HCT116 (cell line): ENCODE data around the gene MYO10. TPM values are rescaled to one million over a fixed set of nuclear protein-coding genes. Genes with fewer than 3 reads are reported as not detected.

Source experiments
- ATAC-seq: fragments of 200-7000 bp; cut with Tn5 transposase; 2 replicates; pipeline ENCODE4 v1.9.1; 2020; ENCODE audit warnings: mild to moderate bottlenecking, moderate library complexity
- BruUV-seq: library from RNA; stranded (reverse); fragments of 400-500 nt; replicated peaks from 2 replicates; lab custom pipeline; 2021; lab: Mats Ljungman, UMichigan
- CTCF ChIA-PET: fragments of 300-600 bp; sonication (Branson Sonifier 250); formaldehyde crosslinking; loops from one replicate; lab custom pipeline; 2021; ENCODE audit warnings: antibody characterized with exemption; lab: Charles Lee
- POLR2A ChIA-PET: fragments of 300-600, 350-600 bp; sonication (Branson Sonifier 250); formaldehyde crosslinking; loops from one replicate; lab custom pipeline; 2021; ENCODE audit warnings: antibody characterized with exemption; lab: Charles Lee
- RAD21 ChIA-PET, 2 experiments: fragments of 300-600 bp; sonication (Branson Sonifier 250); formaldehyde crosslinking; loops; one replicate each; lab custom pipeline; 2023; ENCODE audit warnings: low total read pairs in 2 of 2; ENCODE audit not compliant: uncharacterized antibody in 2 of 2, unreplicated experiment in 2 of 2, low non-redundant PET in 1 of 2; lab: Charles Lee
- DNase-seq: peaks from one replicate; pipeline ENCODE4 v3.0.0-alpha.2; 2010; ENCODE audit warnings: low read depth, low spot score
- H2AFZ ChIP-seq: fragments of 200-600 bp; shearing (Covaris generic), sonication (generic); 2 replicates; pipeline ENCODE4 v1.6.1; 2017; ENCODE audit warnings: low read depth, mixed run types, mixed read lengths, antibody characterized with exemption, low read length; ENCODE audit not compliant: poor library complexity, severe bottlenecking
- H3K27ac ChIP-seq: 2 replicates; pipeline ENCODE4 v1.5.1; 2012; ENCODE audit warnings: low read depth, low read length
- H3K27me3 ChIP-seq: fragments of 200-600 bp; sonication (generic); 2 replicates; pipeline ENCODE4 v1.6.1; 2016; ENCODE audit warnings: mixed run types, low read length, mixed read lengths; ENCODE audit not compliant: insufficient read depth
- H3K36me3 ChIP-seq, 2 experiments: fragments of 200-500 bp in 1 of 2; fragments of 200-600 bp in 1 of 2; sonication (Bioruptor generic) in 1 of 2; sonication (generic) in 1 of 2; 2 replicates each; pipeline versions ENCODE4 v1.5.1 to v1.6.1; 2014 to 2016; ENCODE audit warnings: low read length in 2 of 2, inconsistent platforms in 1 of 2, mixed read lengths in 1 of 2, mixed run types in 1 of 2; ENCODE audit not compliant: insufficient read depth in 2 of 2, control insufficient read depth in 1 of 2
- H3K4me1 ChIP-seq, 2 experiments: fragments of 200-600 bp in 1 of 2; sonication (generic) in 1 of 2; 2 replicates each; pipeline versions ENCODE4 v1.5.1 to v1.6.1; 2012 to 2017; ENCODE audit warnings: low read length in 2 of 2, inconsistent platforms in 1 of 2, mild to moderate bottlenecking in 1 of 2, mixed read lengths in 1 of 2, mixed run types in 1 of 2, moderate library complexity in 1 of 2; ENCODE audit not compliant: insufficient read depth in 2 of 2, control insufficient read depth in 1 of 2
- H3K4me2 ChIP-seq: fragments of 200-600 bp; sonication (generic); 2 replicates; pipeline ENCODE4 v1.6.1; 2017; ENCODE audit warnings: mixed run types, low read length, mixed read lengths
- H3K4me3 ChIP-seq, 2 experiments: fragments of 200-600 bp in 1 of 2; sonication (generic) in 1 of 2; replicated peaks in 1 of 2; 2 replicates each; pipeline ENCODE4 v1.5.1; 2011 to 2016; ENCODE audit warnings: low read length in 2 of 2, control low read depth in 1 of 2, low read depth in 1 of 2, mild to moderate bottlenecking in 1 of 2, mixed read lengths in 1 of 2, mixed run types in 1 of 2
- H3K79me2 ChIP-seq: fragments of 200-600 bp; sonication (generic); 2 replicates; pipeline ENCODE4 v1.6.1; 2017; ENCODE audit warnings: mild to moderate bottlenecking, mixed run types, low read length, moderate library complexity, mixed read lengths; ENCODE audit not compliant: insufficient read depth
- H3K9ac ChIP-seq: fragments of 200-600 bp; sonication (generic); 2 replicates; pipeline ENCODE4 v1.6.1; 2016; ENCODE audit warnings: low read length, mixed read lengths
- H3K9me2 ChIP-seq: fragments of 200-600 bp; sonication (generic), shearing (Covaris generic); 2 replicates; pipeline ENCODE4 v1.6.1; 2017; ENCODE audit warnings: mixed run types, mild to moderate bottlenecking, moderate library complexity; ENCODE audit not compliant: insufficient read depth
- H3K9me3 ChIP-seq, 2 experiments: fragments of 200-500 bp in 1 of 2; fragments of 200-600 bp in 1 of 2; sonication (Bioruptor generic) in 1 of 2; sonication (generic) in 1 of 2; 2 replicates each; pipeline ENCODE4 v1.6.1; 2014 to 2017; ENCODE audit warnings: low read length in 2 of 2, mixed read lengths in 2 of 2, inconsistent platforms in 1 of 2, low read depth in 1 of 2, mild to moderate bottlenecking in 1 of 2, mixed run types in 1 of 2, moderate library complexity in 1 of 2; ENCODE audit not compliant: control insufficient read depth in 1 of 2, insufficient read depth in 1 of 2
- H4K20me1 ChIP-seq: fragments of 200-600 bp; sonication (generic), shearing (Covaris generic); 2 replicates; pipeline ENCODE4 v1.6.1; 2017; ENCODE audit warnings: mixed run types, mild to moderate bottlenecking, moderate library complexity; ENCODE audit not compliant: insufficient read depth
- CBX3 ChIP-seq: IDR thresholded peaks from 2 replicates; pipeline ENCODE4 v1.6.1; 2012; ENCODE audit warnings: low read depth
- CEBPB ChIP-seq: IDR thresholded peaks from 2 replicates; pipeline ENCODE4 v1.6.1; 2012; ENCODE audit warnings: low read depth
- ELF1 ChIP-seq: IDR thresholded peaks from 2 replicates; pipeline ENCODE4 v1.6.1; 2012; ENCODE audit warnings: low read depth, borderline replicate concordance
- EZH2 ChIP-seq: fragments of 200-600 bp; sonication (generic); IDR thresholded peaks from 2 replicates; pipeline ENCODE4 v1.6.1; 2017; ENCODE audit warnings: antibody characterized with exemption, mixed run types
- FOSL1 ChIP-seq: IDR thresholded peaks from 2 replicates; pipeline ENCODE4 v1.6.1; 2012; ENCODE audit warnings: low read depth
- MAX ChIP-seq: IDR thresholded peaks from 2 replicates; pipeline ENCODE4 v1.6.1; 2012
- RAD21 ChIP-seq: IDR thresholded peaks from 2 replicates; pipeline ENCODE4 v1.6.1; 2012; ENCODE audit warnings: low read depth, mild to moderate bottlenecking
- REST ChIP-seq: IDR thresholded peaks from 2 replicates; pipeline ENCODE4 v1.6.1; 2012; ENCODE audit warnings: low read depth
- SIN3A ChIP-seq: IDR thresholded peaks from 2 replicates; pipeline ENCODE4 v1.6.1; 2012; ENCODE audit warnings: low read depth
- SRF ChIP-seq: IDR thresholded peaks from 2 replicates; pipeline ENCODE4 v1.6.1; 2012; ENCODE audit warnings: low read depth
- TCF7L2 ChIP-seq: IDR thresholded peaks from 2 replicates; pipeline ENCODE4 v1.7.0; 2011; ENCODE audit warnings: borderline replicate concordance, inconsistent platforms; ENCODE audit not compliant: insufficient read depth, insufficient read length; ENCODE audit errors: extremely low read depth
- ZBTB33 ChIP-seq: IDR thresholded peaks from 2 replicates; pipeline ENCODE4 v1.6.1; 2011; ENCODE audit warnings: mild to moderate bottlenecking, low read length, moderate library complexity; ENCODE audit not compliant: insufficient replicate concordance; ENCODE audit errors: extremely low read depth
- ZNF274 ChIP-seq: fragments of 200-500 bp; sonication (Bioruptor generic); IDR thresholded peaks from 2 replicates; pipeline ENCODE4 v1.6.1; 2014; ENCODE audit warnings: mild to moderate bottlenecking, low read depth, low read length, inconsistent platforms
- intact Hi-C: fragments of 100-400 bp; cut with micrococcal nuclease; formaldehyde crosslinking; loops from 2 replicates; pipeline ENCODE4 v1.10.0; 2022
- total RNA-seq: library from RNA; stranded (reverse); gene quantifications from one replicate; pipeline ENCODE4 v1.2.1, GENCODE V29; 2021; ENCODE audit not compliant: unreplicated experiment

The MYO10 gene
- total RNA-seq, 1 experiment from 2014 or later: 34.9 TPM

- BruUV-seq: no TSS peak
- Histone ChIP-seq H3K4me1 (peaks cover 0 to 6% of the 10 kb centered on the region in 2 experiments; a peak in 2 of 4 replicates), H3K4me2 (no peak overlapping the region), H4K20me1 (no peaks in the 10 kb centered on the region), H3K4me3 (no peak overlapping the region), H3K27me3 (no peaks in the 10 kb centered on the region), H3K9me2 (no peaks in the 10 kb centered on the region), H3K9me3 (no peaks in the 10 kb centered on the region), H3K79me2 (peaks cover 10% of the 10 kb centered on the region; the same call in 1 of the 2 replicates), H3K27ac (no peak overlapping the region), H2AFZ (no peak overlapping the region), H3K36me3 (no peaks in the 10 kb centered on the region), H3K9ac (no peak overlapping the region)
- CTCF ChIA-PET: no interaction called here
- ATAC-seq (no peak), DNase-seq (no peak)
- POLR2A ChIA-PET: no interaction called here
- intact Hi-C loops: no loop called here
- TF ChIP-seq RAD21 (no peak), CEBPB (no peak), ELF1 (no peak), TCF7L2 (no peak), ZNF274 (no peak), SIN3A (no peak), MAX (no peak), EZH2 (no peak), SRF (no peak)
- RAD21 ChIA-PET: no interaction called here
Measured at GRCh38 chr5:16853518-16853917, 82.6 kb downstream of the MYO10 start.

GRCh38 chr5:16852251-16853005 is 83.7 kb downstream of the MYO10 start:
- intact Hi-C loops: no loop called here
- POLR2A ChIA-PET: no interaction called here
- Histone ChIP-seq H3K36me3 (no peaks in the 10 kb centered on the region), H3K4me2 (no peak overlapping the region), H3K9ac (no peak overlapping the region), H3K27ac (no peak overlapping the region), H3K27me3 (no peaks in the 10 kb centered on the region), H3K4me3 (no peak overlapping the region), H3K9me3 (no peaks in the 10 kb centered on the region), H4K20me1 (no peaks in the 10 kb centered on the region), H3K79me2 (peaks cover 10% of the 10 kb centered on the region; the same call in 1 of the 2 replicates), H3K4me1 (peaks cover 0 to 6% of the 10 kb centered on the region in 2 experiments; a peak in 2 of 4 replicates), H3K9me2 (no peaks in the 10 kb centered on the region), H2AFZ (no peak overlapping the region)
- RAD21 ChIA-PET: no interaction called here
- ATAC-seq (no peak), DNase-seq (no peak)
- BruUV-seq: no TSS peak
- CTCF ChIA-PET: no interaction called here
- TF ChIP-seq ZBTB33 (no peak), CBX3 (no peak), REST (no peak), FOSL1 (no peak), SRF (no peak)
